ENCODE data around the gene NR5A1. TPM values are rescaled to one million over a fixed set of nuclear protein-coding genes. Genes with fewer than 3 reads are reported as not detected.

NR5A1 gene
- total RNA-seq, 1 donor from 2014 or later: 1.2 TPM

GRCh38 chr9:124537926-124538325, 30.7 kb upstream of the NR5A1 start:
- Histone ChIP-seq H3K4me1 (no peaks in the 10 kb centered on the region), H3K27ac (no peak overlapping the region), H3K9me3 (no peaks in the 10 kb centered on the region), H3K36me3 (no peaks in the 10 kb centered on the region), H3K27me3 (no peaks in the 10 kb centered on the region), H3K4me3 (no peak overlapping the region)
- no peak for DNase-seq (ENCODE audit: extremely low spot score in 2 of 2)
- intact Hi-C loops (cut with DNase I): no loop called here
- TF ChIP-seq POLR2AphosphoS5 (IDR thresholded peaks at IDR 0.05; ENCODE audit: insufficient read depth in 1 of 2, low read depth in 1 of 2) (no peak), POLR2A (IDR thresholded peaks at IDR 0.05) (no peak), CTCF (IDR thresholded peaks at IDR 0.05) (no peak)

DNA sequence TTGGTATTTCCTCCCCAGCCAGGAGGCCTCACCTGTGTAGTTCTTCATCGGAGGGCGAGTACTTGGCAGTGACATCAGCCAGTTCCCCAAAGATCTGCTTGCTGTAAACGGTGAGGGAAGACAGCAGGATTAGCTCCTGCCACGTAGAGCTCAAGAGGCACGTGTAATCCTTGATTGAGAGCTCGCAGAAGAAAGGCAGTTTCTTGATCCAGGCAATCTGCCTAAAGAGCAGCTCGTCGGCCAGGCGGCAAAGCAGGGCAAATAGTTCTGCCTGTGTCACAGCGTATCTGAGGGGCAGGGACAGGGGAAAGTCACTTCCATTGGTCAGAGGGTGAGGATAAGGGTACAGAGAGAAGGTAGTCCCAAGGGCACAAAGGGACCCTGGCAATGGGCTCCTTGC, 28.6 kb upstream of the NR5A1 start:
- no peaks in the 10 kb centered on the region for H3K27me3 ChIP-seq
- H3K27ac ChIP-seq: no peak overlapping the region
- DNase-seq (ENCODE audit: extremely low spot score in 2 of 2): no peak
- H3K9me3 ChIP-seq: no peaks in the 10 kb centered on the region
- no peaks in the 10 kb centered on the region for H3K4me1 ChIP-seq
- intact Hi-C loops (cut with DNase I): no loop called here
- H3K36me3 ChIP-seq: no peaks in the 10 kb centered on the region
- no peak overlapping the region for H3K4me3 ChIP-seq
- TF ChIP-seq POLR2AphosphoS5 (IDR thresholded peaks at IDR 0.05; ENCODE audit: insufficient read depth in 1 of 2, low read depth in 1 of 2): no peak
- TF ChIP-seq POLR2A (IDR thresholded peaks at IDR 0.05): no peak

- TF ChIP-seq POLR2A (IDR thresholded peaks at IDR 0.05): no peak
- TF ChIP-seq CTCF (IDR thresholded peaks at IDR 0.05): no peak
- TF ChIP-seq POLR2AphosphoS5 (IDR thresholded peaks at IDR 0.05; ENCODE audit: insufficient read depth in 1 of 2, low read depth in 1 of 2): no peak
- no peaks in the 10 kb centered on the region for H3K27me3 ChIP-seq
- no peaks in the 10 kb centered on the region for H3K4me1 ChIP-seq
- H3K36me3 ChIP-seq: no peaks in the 10 kb centered on the region
- no peak overlapping the region for H3K4me3 ChIP-seq
- H3K9me3 ChIP-seq: no peaks in the 10 kb centered on the region
- no peak for DNase-seq (ENCODE audit: extremely low spot score in 2 of 2)
- H3K27ac ChIP-seq: no peak overlapping the region
- intact Hi-C loops (cut with DNase I): no loop called here
Measured at GRCh38 chr9:124532897-124533296, 25.7 kb upstream of the NR5A1 start.

GRCh38 chr9:124531115-124531514, 23.9 kb upstream of the NR5A1 start:
- H3K27me3 ChIP-seq: no peaks in the 10 kb centered on the region
- no peak for TF ChIP-seq POLR2AphosphoS5 (IDR thresholded peaks at IDR 0.05; ENCODE audit: insufficient read depth in 1 of 2, low read depth in 1 of 2)
- TF ChIP-seq POLR2A (IDR thresholded peaks at IDR 0.05): no peak
- no peak for TF ChIP-seq CTCF (IDR thresholded peaks at IDR 0.05)
- intact Hi-C loops (cut with DNase I): no loop called here
- H3K4me3 ChIP-seq: no peak overlapping the region
- no peak overlapping the region for H3K27ac ChIP-seq
- H3K9me3 ChIP-seq: no peaks in the 10 kb centered on the region
- H3K4me1 ChIP-seq: no peaks in the 10 kb centered on the region
- H3K36me3 ChIP-seq: no peaks in the 10 kb centered on the region
- DNase-seq (ENCODE audit: extremely low spot score in 2 of 2): no peak

- no peak for TF ChIP-seq CTCF (IDR thresholded peaks at IDR 0.05)
- TF ChIP-seq POLR2AphosphoS5 (IDR thresholded peaks at IDR 0.05; ENCODE audit: insufficient read depth in 1 of 2, low read depth in 1 of 2): no peak
- TF ChIP-seq POLR2A (IDR thresholded peaks at IDR 0.05): no peak
- H3K9me3 ChIP-seq: no peaks in the 10 kb centered on the region
- no peaks in the 10 kb centered on the region for H3K36me3 ChIP-seq
- no peak overlapping the region for H3K4me3 ChIP-seq
- intact Hi-C loops (cut with DNase I): no loop called here
- no peaks in the 10 kb centered on the region for H3K27me3 ChIP-seq
- H3K4me1 ChIP-seq: no peaks in the 10 kb centered on the region
- no peak overlapping the region for H3K27ac ChIP-seq
- no peak for DNase-seq (ENCODE audit: extremely low spot score in 2 of 2)
Measured at GRCh38 chr9:124530246-124530645, 23.0 kb upstream of the NR5A1 start.

- Histone ChIP-seq H3K27ac (no peak overlapping the region), H3K4me1 (no peaks in the 10 kb centered on the region), H3K36me3 (no peaks in the 10 kb centered on the region), H3K9me3 (no peaks in the 10 kb centered on the region), H3K27me3 (no peaks in the 10 kb centered on the region), H3K4me3 (no peak overlapping the region)
- no peak for DNase-seq (ENCODE audit: extremely low spot score in 2 of 2)
- TF ChIP-seq CTCF (IDR thresholded peaks at IDR 0.05) (no peak), POLR2A (IDR thresholded peaks at IDR 0.05) (no peak), POLR2AphosphoS5 (IDR thresholded peaks at IDR 0.05; ENCODE audit: insufficient read depth in 1 of 2, low read depth in 1 of 2) (no peak)
- intact Hi-C loops (cut with DNase I): no loop called here
Measured at GRCh38 chr9:124527781-124528180, 20.6 kb upstream of the NR5A1 start.

Measured in vagina (tissue), 2 donors.